CD4-positive, alpha-beta T cell treated with Interleukin-21 for 1 hour (primary cell): ENCODE data around the gene USP32.
"Not testable (repeated sequence)": the region's sequence is repeated elsewhere in the genome, so short reads cannot be mapped to it uniquely, and the experiment has no call there.

Source experiments
- DNase-seq: peaks from one replicate; pipeline ENCODE4 v3.0.0-alpha.2; 2020

Gene USP32

GRCh38 chr17:60401819-60402218 lies 9.9 kb upstream of the USP32 start:
- no peak for DNase-seq

GRCh38 chr17:60398227-60398959 lies 6.5 kb upstream of the USP32 start:
- DNase-seq, result peak; percentile 18

- no peak for DNase-seq
Observed at GRCh38 chr17:60396412-60396811, 4.5 kb upstream of the USP32 start.

- DNase-seq, result no peak
Observed at GRCh38 chr17:60395508-60396065, 3.7 kb upstream of the USP32 start.

- no peak for DNase-seq
Observed at GRCh38 chr17:60393840-60394723, 2.1 kb upstream of the USP32 start.

- peak; percentile 36 for DNase-seq
Observed at GRCh38 chr17:60392845-60393702, 1.1 kb upstream of the USP32 start.

- no peak for DNase-seq
Observed at GRCh38 chr17:60391471-60392041, 377 bp downstream of the USP32 start.

GRCh38 chr17:60390925-60391470 lies 935 bp downstream of the USP32 start:
- peak; percentile 22 for DNase-seq

GRCh38 chr17:60390186-60390585 lies 1.7 kb downstream of the USP32 start:
- no peak for DNase-seq

GRCh38 chr17:60388742-60389141 lies 3.2 kb downstream of the USP32 start:
- DNase-seq, result no peak

GRCh38 chr17:60387666-60388065 lies 4.3 kb downstream of the USP32 start:
- DNase-seq, result no peak

- no peak for DNase-seq
Observed at GRCh38 chr17:60386147-60387058, 5.5 kb downstream of the USP32 start.

GRCh38 chr17:60384921-60385320 lies 7.0 kb downstream of the USP32 start:
- not testable (repeated sequence) for DNase-seq

GRCh38 chr17:60383379-60383778 lies 8.6 kb downstream of the USP32 start:
- DNase-seq, result no peak

GRCh38 chr17:60381958-60382357 lies 10.0 kb downstream of the USP32 start:
- DNase-seq, result no peak

- DNase-seq, result not testable (repeated sequence)
Observed at GRCh38 chr17:60379461-60379860, 12.5 kb downstream of the USP32 start.

GRCh38 chr17:60378187-60378586 lies 13.7 kb downstream of the USP32 start:
- not testable (repeated sequence) for DNase-seq

GRCh38 chr17:60372790-60373483 lies 19.0 kb downstream of the USP32 start:
- no peak for DNase-seq

GRCh38 chr17:60371818-60372510 lies 20.0 kb downstream of the USP32 start:
- no peak for DNase-seq

- no peak for DNase-seq
Observed at GRCh38 chr17:60371416-60371815, 20.5 kb downstream of the USP32 start.
